Esophagus squamous epithelium (tissue), 5 donors: ENCODE data around the gene GPX8. TPM values are rescaled to one million over a fixed set of nuclear protein-coding genes. Genes with fewer than 3 reads are reported as not detected.

Experiments
- DNase-seq: peaks from one replicate; lab custom pipeline; 2025; lab: John Stamatoyannopoulos, UW
- H3K27ac ChIP-seq, 4 donors: fragments of 200-600 bp; sonication (generic); one replicate each; pipeline ENCODE4 v1.5.1; 2016 to 2019; ENCODE audit warnings: mild to moderate bottlenecking in 1 of 4
- H3K27me3 ChIP-seq, 4 donors: fragments of 200-600 bp; sonication (generic); 1 replicate in 3 of 4; 2 replicates in 1 of 4; pipeline versions ENCODE4 v1.5.1 to v1.6.0; 2017 to 2021; ENCODE audit warnings: antibody characterized with exemption in 1 of 4
- H3K36me3 ChIP-seq, 3 donors: fragments of 200-600 bp; sonication (generic); one replicate each; pipeline ENCODE4 v1.5.1; 2016 to 2019
- H3K4me1 ChIP-seq, 3 donors: fragments of 200-600 bp; sonication (generic); one replicate each; pipeline ENCODE4 v1.5.1; 2017 to 2019
- H3K4me3 ChIP-seq, 4 donors: fragments of 200-600 bp; sonication (generic); 1 replicate in 3 of 4; 2 replicates in 1 of 4; pipeline ENCODE4 v1.5.1; 2016 to 2019; ENCODE audit warnings: mild to moderate bottlenecking in 2 of 4, moderate library complexity in 1 of 4
- H3K9me3 ChIP-seq, 3 donors: fragments of 200-600 bp; sonication (generic); one replicate each; pipeline ENCODE4 v1.5.1; 2016 to 2019
- CTCF ChIP-seq, 6 experiments: fragments of 450-650 bp in 4 of 6; fragments of 200-600 bp in 2 of 6; sonication (generic) in 2 of 6; IDR thresholded peaks; one replicate each; pipeline ENCODE4 v1.5.1; 2016 to 2019; ENCODE audit warnings: antibody characterized with exemption in 6 of 6, mild to moderate bottlenecking in 4 of 6, moderate library complexity in 4 of 6
- POLR2A ChIP-seq, 4 donors: fragments of 450-650 bp; IDR thresholded peaks; one replicate each; pipeline ENCODE4 v1.6.1; 2017; ENCODE audit warnings: antibody characterized with exemption in 4 of 4, mild to moderate bottlenecking in 4 of 4, moderate library complexity in 3 of 4
- WGBS, 2 donors: methylation state at CpG; one replicate each; pipeline ENCODE4 v1.1.5; 2018; 5-methylcytosine and 5-hydroxymethylcytosine counted together
- intact Hi-C: fragments of 100-400 bp; cut with DNase I; formaldehyde crosslinking; loops from one replicate; pipeline ENCODE4 v1.15.0; 2022
- total RNA-seq, 4 donors: library from RNA; depleted of rRNA; stranded (reverse); fragments of >200 nt; gene quantifications; one replicate each; pipeline ENCODE4 v1.1.0, GENCODE V29; 2016
- donor health status: DM: yes; HTN: yes; CAD: no.

The GPX8 gene
- total RNA-seq = 1 to 10 TPM in 3 of 4 donors, under 1 TPM in 1; 0.45 to 8.7 (median 7.3) TPM

- Histone ChIP-seq H3K4me1 (peaks cover 0 to 24% (median 0%) of the 10 kb centered on the region in 3 donors), H3K27ac (peak within 1 kb of the TSS; percentile 12 to 80 (median 70)), H3K36me3 (no peaks in the 10 kb centered on the region), H3K4me3 (peak within 1 kb of the TSS; percentile 13 to 63 (median 42)), H3K27me3 (peaks cover 0 to 34% (median 0%) of the 10 kb centered on the region in 4 donors), H3K9me3 (no peaks in the 10 kb centered on the region)
- DNase-seq = no peak
- 4 to 5% methylated on average over 10 of the region's 10 CpGs for WGBS, 2 donors
- intact Hi-C loops = loop anchor here (10.0 kb wide), 1 partner anchor 255 kb away; no protein-coding TSS in a partner anchor
- TF ChIP-seq CTCF (IDR thresholded peaks at IDR 0.05) (peak; percentile 24 to 66 (median 56)), POLR2A (IDR thresholded peaks at IDR 0.05) (no peak)
These were observed at the start of gene GPX8 for GRCh38 chr5:55159763-55160492. Gene GPX8, plus strand, starts transcription at chr5:55160171. Its CDS starts 22 bp downstream, at chr5:55160193.

GRCh38 chr5:55110217-55110616 lies 49.8 kb upstream of the GPX8 start:
- no peak for TF ChIP-seq CTCF (IDR thresholded peaks at IDR 0.05)
- no peak for TF ChIP-seq POLR2A (IDR thresholded peaks at IDR 0.05)
- 51 to 54% methylated on average over 2 of the region's 2 CpGs for WGBS, 2 donors
- Histone ChIP-seq H3K4me1 (no peaks in the 10 kb centered on the region), H3K36me3 (no peaks in the 10 kb centered on the region), H3K9me3 (no peaks in the 10 kb centered on the region), H3K27ac (no peak overlapping the region), H3K27me3 (peaks cover 0 to 6% (median 0%) of the 10 kb centered on the region in 4 donors), H3K4me3 (no peak overlapping the region)
- DNase-seq = no peak
- intact Hi-C loops = no loop called here

- peaks cover 0 to 6% (median 0%) of the 10 kb centered on the region in 4 donors for H3K27me3 ChIP-seq
- no peak for DNase-seq
- intact Hi-C loops = no loop called here
- TF ChIP-seq POLR2A (IDR thresholded peaks at IDR 0.05) = no peak
- no peak for TF ChIP-seq CTCF (IDR thresholded peaks at IDR 0.05)
- H3K27ac ChIP-seq = no peak overlapping the region
- no peaks in the 10 kb centered on the region for H3K4me1 ChIP-seq
- no peaks in the 10 kb centered on the region for H3K9me3 ChIP-seq
- H3K4me3 ChIP-seq = no peak overlapping the region
- no peaks in the 10 kb centered on the region for H3K36me3 ChIP-seq
These were observed 46.6 kb upstream of the GPX8 start for GRCh38 chr5:55113327-55113726.

GRCh38 chr5:55114061-55114460 lies 45.9 kb upstream of the GPX8 start:
- Histone ChIP-seq H3K36me3 (no peaks in the 10 kb centered on the region), H3K27ac (no peak overlapping the region), H3K27me3 (peaks cover 0 to 11% (median 0%) of the 10 kb centered on the region in 4 donors), H3K4me1 (no peaks in the 10 kb centered on the region), H3K9me3 (no peaks in the 10 kb centered on the region), H3K4me3 (no peak overlapping the region)
- no CpG with 5 or more reads among the region's 3 CpGs for WGBS, 2 donors
- no peak for TF ChIP-seq POLR2A (IDR thresholded peaks at IDR 0.05)
- TF ChIP-seq CTCF (IDR thresholded peaks at IDR 0.05) = no peak
- intact Hi-C loops = no loop called here
- no peak for DNase-seq

GRCh38 chr5:55123365-55123764 lies 36.6 kb upstream of the GPX8 start:
- WGBS, 2 donors = 67 to 75% methylated on average over 3 of the region's 3 CpGs
- H3K27ac ChIP-seq = no peak overlapping the region

More at GRCh38 chr5:55123365-55123764, 36.6 kb upstream of the GPX8 start:
- DNase-seq = no peak
- no peak for TF ChIP-seq CTCF (IDR thresholded peaks at IDR 0.05)
- intact Hi-C loops = no loop called here
- H3K36me3 ChIP-seq = no peaks in the 10 kb centered on the region
- peaks cover 0 to 20% (median 0%) of the 10 kb centered on the region in 4 donors for H3K27me3 ChIP-seq
- H3K4me1 ChIP-seq = no peaks in the 10 kb centered on the region
- no peaks in the 10 kb centered on the region for H3K9me3 ChIP-seq
- no peak overlapping the region for H3K4me3 ChIP-seq
